K562 (cell line): ENCODE measurements around the gene HOXD13. TPM values are rescaled to one million over a fixed set of nuclear protein-coding genes. Genes with fewer than 3 reads are reported as not detected.

Experiments
- CEBPG ChIP-seq, 3 experiments: fragments of 200-800 bp in 1 of 3; sonication (Bioruptor generic) in 1 of 3; sonication (generic) in 1 of 3; formaldehyde crosslinking in 1 of 3; IDR thresholded peaks in 2 of 3; conservative IDR thresholded peaks in 1 of 3; 2 replicates each; pipeline versions ENCODE4 v1.6.1 to v1.8.0; 2016 to 2022; ENCODE audit warnings: missing compliant biosample characterization in 2 of 3, missing genetic modification characterization in 2 of 3, mild to moderate bottlenecking in 1 of 3, missing genetic modification reagents in 1 of 3
- CHD7 ChIP-seq: fragments of 200-600 bp; sonication (generic); IDR thresholded peaks from one replicate; pipeline ENCODE4 v1.6.1; 2012; ENCODE audit warnings: mild to moderate bottlenecking, low read depth, low read length, inconsistent platforms
- FOXJ2 ChIP-seq: fragments of 200-800 bp; sonication (Bioruptor generic); IDR thresholded peaks from 2 replicates; pipeline ENCODE4 v1.6.1; 2016; ENCODE audit warnings: missing genetic modification characterization, missing compliant biosample characterization
- GATAD2A ChIP-seq: fragments of 450-650 bp; IDR thresholded peaks from 2 replicates; pipeline ENCODE4 v1.6.1; 2017
- SRSF1 ChIP-seq: fragments of 200-400 bp; formaldehyde crosslinking; IDR thresholded peaks from 2 replicates; pipeline ENCODE4 v1.6.1; 2017; ENCODE audit warnings: mild to moderate bottlenecking, low read depth, low read length, moderate library complexity
- ZNF12 ChIP-seq: sonication (generic); formaldehyde crosslinking; IDR thresholded peaks from 2 replicates; pipeline ENCODE4 v1.4.0; 2020; ENCODE audit warnings: mild to moderate bottlenecking, missing genetic modification reagents
- polyA plus RNA-seq, 8 experiments: library from polyadenylated mRNA; depleted of rRNA in 4 of 8; stranded (reverse) in 5 of 8; unstranded in 3 of 8; fragments of >200 nt; fragmentation: Nextera tagmentation in 2 of 8; fragmentation: Illumina TruSeq in 1 of 8; extraction: Ambion mirVana in 2 of 8; extraction: Trizol in 1 of 8; gene quantifications; 2 replicates each; pipeline versions ENCODE4 v1.2.1 to v1.2.3, GENCODE V29; 2011 to 2014; ENCODE audit warnings: inconsistent platforms in 1 of 8, missing spikeins in 1 of 8
- total RNA-seq, 7 experiments: library from RNA; depleted of rRNA in 6 of 7; stranded (reverse); fragments of >200 nt in 6 of 7; fragmentation: Illumina TruSeq in 2 of 7; extraction: Trizol in 2 of 7; gene quantifications; 2 replicates each; pipeline versions ENCODE4 v1.2.1 to v1.2.3, GENCODE V29; 2011 to 2021; ENCODE audit warnings: low replicate concordance in 1 of 7
- TF ChIP-seq, protein P1 (sequence below): IDR thresholded peaks from 2 replicates; pipeline ENCODE4 v1.6.1; 2014; ENCODE audit warnings: antibody characterized with exemption
- TF ChIP-seq, protein P2 (sequence below): fragments of 250-450 bp; sonication (Bioruptor Pico); IDR thresholded peaks from 2 replicates; pipeline ENCODE4 v1.4.0; 2020; ENCODE audit warnings: mild to moderate bottlenecking, moderate library complexity

Gene HOXD13
- total and polyA plus RNA-seq, 9 of the 15 experiments (the other 6 are each of a cell fraction or from before 2014, with no cell fraction given) = 0.03 to 0.04 TPM; not detected in 7

- TF ChIP-seq CHD7 (no peak), CEBPG (CRISPR knock-in tag; IDR thresholded peaks at IDR 0.05) (no peak), CEBPG (tag; conservative IDR thresholded peaks at IDR 0.05 in 1 of 2, IDR thresholded peaks at IDR 0.05 in 1 of 2) (no peak), ZNF12 (CRISPR knock-in tag) (no peak; the same call in 1 of the 2 replicates), SRSF1 (no peak), GATAD2A (no peak), FOXJ2 (tag) (no peak)
- TF ChIP-seq, protein P1, sequence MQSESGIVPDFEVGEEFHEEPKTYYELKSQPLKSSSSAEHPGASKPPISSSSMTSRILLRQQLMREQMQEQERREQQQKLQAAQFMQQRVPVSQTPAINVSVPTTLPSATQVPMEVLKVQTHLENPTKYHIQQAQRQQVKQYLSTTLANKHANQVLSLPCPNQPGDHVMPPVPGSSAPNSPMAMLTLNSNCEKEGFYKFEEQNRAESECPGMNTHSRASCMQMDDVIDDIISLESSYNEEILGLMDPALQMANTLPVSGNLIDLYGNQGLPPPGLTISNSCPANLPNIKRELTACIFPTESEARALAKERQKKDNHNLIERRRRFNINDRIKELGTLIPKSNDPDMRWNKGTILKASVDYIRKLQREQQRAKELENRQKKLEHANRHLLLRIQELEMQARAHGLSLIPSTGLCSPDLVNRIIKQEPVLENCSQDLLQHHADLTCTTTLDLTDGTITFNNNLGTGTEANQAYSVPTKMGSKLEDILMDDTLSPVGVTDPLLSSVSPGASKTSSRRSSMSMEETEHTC = no peak
- TF ChIP-seq, protein P2, sequence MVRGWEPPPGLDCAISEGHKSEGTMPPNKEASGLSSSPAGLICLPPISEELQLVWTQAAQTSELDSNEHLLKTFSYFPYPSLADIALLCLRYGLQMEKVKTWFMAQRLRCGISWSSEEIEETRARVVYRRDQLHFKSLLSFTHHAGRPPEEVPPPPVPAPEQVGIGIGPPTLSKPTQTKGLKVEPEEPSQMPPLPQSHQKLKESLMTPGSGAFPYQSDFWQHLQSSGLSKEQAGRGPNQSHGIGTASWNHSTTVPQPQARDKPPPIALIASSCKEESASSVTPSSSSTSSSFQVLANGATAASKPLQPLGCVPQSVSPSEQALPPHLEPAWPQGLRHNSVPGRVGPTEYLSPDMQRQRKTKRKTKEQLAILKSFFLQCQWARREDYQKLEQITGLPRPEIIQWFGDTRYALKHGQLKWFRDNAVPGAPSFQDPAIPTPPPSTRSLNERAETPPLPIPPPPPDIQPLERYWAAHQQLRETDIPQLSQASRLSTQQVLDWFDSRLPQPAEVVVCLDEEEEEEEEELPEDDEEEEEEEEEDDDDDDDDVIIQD (CRISPR knock-in tag) = no peak
Measured at GRCh38 chr2:176096986-176097819, 4.7 kb downstream of the HOXD13 start (continued).
